HCT116 (cell line): ENCODE results near the gene RASIP1.

ENCODE experiments used
- POLR2A ChIP-seq: IDR thresholded peaks from 2 replicates; pipeline ENCODE4 v1.7.0; 2011; ENCODE audit warnings: borderline replicate concordance; ENCODE audit not compliant: insufficient read depth, insufficient read length; ENCODE audit errors: extremely low read depth
- TF ChIP-seq, protein P1 (sequence below), 3 experiments: fragments of 200-600 bp in 1 of 3; sonication (generic) in 1 of 3; IDR thresholded peaks in 2 of 3; conservative IDR thresholded peaks in 1 of 3; 2 replicates each; pipeline ENCODE4 v1.5.1; 2012 to 2017; ENCODE audit warnings: low read depth in 2 of 3, low read length in 2 of 3, antibody characterized with exemption in 1 of 3, borderline replicate concordance in 1 of 3, control low read depth in 1 of 3, mild to moderate bottlenecking in 1 of 3, mixed read lengths in 1 of 3, mixed run types in 1 of 3, moderate library complexity in 1 of 3; ENCODE audit not compliant: insufficient read depth in 1 of 3
- TF ChIP-seq, protein P2 (sequence below): IDR thresholded peaks from 2 replicates; pipeline ENCODE4 v1.6.1; 2012; ENCODE audit warnings: low read depth
- TF ChIP-seq, protein P3 (sequence below): IDR thresholded peaks from 2 replicates; pipeline ENCODE4 v1.6.1; 2012

DNA sequence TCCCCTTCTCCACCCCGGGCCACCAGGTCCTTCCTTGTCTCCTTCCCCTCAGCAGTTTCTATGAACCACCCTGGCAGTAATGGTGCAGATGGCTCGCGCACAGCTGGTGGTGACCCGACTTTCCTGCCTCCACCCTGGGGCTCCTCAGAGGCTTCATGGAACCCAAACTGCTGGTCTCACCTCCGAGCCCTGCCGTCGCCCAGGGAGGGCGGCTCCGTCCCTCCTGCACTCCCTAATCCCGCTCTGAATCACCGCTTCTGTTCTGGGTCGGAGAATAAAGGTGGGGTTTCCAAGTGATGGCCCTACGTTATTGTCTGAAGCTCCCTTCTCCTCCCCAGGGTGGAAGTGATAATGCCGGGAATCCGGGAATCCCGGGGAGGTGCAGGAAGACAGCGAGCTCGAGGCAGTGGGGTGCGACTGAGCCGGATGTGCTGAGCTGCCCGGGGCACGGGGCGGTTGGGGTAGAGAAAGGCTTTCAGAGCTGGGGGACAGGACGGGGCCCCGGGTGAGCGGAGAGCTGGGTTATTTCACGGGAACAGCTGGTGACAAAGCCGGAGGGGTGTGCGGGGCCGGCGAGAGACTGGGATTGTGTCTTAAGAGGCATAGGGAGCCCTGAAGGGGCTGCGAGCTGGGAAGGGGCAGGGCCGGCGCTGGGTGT, 43.9 kb downstream of the RASIP1 start:
- TF ChIP-seq, protein P1, sequence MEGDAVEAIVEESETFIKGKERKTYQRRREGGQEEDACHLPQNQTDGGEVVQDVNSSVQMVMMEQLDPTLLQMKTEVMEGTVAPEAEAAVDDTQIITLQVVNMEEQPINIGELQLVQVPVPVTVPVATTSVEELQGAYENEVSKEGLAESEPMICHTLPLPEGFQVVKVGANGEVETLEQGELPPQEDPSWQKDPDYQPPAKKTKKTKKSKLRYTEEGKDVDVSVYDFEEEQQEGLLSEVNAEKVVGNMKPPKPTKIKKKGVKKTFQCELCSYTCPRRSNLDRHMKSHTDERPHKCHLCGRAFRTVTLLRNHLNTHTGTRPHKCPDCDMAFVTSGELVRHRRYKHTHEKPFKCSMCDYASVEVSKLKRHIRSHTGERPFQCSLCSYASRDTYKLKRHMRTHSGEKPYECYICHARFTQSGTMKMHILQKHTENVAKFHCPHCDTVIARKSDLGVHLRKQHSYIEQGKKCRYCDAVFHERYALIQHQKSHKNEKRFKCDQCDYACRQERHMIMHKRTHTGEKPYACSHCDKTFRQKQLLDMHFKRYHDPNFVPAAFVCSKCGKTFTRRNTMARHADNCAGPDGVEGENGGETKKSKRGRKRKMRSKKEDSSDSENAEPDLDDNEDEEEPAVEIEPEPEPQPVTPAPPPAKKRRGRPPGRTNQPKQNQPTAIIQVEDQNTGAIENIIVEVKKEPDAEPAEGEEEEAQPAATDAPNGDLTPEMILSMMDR (IDR thresholded peaks at IDR 0.05 in 2 of 3, conservative IDR thresholded peaks at IDR 0.05 in 1 of 3; ENCODE audit: borderline replicate concordance in 1 of 3, insufficient read depth in 1 of 3, low read depth in 2 of 3, low read length in 2 of 3) = no peak
- peak; percentile 2 for TF ChIP-seq POLR2A
- TF ChIP-seq, protein P2, sequence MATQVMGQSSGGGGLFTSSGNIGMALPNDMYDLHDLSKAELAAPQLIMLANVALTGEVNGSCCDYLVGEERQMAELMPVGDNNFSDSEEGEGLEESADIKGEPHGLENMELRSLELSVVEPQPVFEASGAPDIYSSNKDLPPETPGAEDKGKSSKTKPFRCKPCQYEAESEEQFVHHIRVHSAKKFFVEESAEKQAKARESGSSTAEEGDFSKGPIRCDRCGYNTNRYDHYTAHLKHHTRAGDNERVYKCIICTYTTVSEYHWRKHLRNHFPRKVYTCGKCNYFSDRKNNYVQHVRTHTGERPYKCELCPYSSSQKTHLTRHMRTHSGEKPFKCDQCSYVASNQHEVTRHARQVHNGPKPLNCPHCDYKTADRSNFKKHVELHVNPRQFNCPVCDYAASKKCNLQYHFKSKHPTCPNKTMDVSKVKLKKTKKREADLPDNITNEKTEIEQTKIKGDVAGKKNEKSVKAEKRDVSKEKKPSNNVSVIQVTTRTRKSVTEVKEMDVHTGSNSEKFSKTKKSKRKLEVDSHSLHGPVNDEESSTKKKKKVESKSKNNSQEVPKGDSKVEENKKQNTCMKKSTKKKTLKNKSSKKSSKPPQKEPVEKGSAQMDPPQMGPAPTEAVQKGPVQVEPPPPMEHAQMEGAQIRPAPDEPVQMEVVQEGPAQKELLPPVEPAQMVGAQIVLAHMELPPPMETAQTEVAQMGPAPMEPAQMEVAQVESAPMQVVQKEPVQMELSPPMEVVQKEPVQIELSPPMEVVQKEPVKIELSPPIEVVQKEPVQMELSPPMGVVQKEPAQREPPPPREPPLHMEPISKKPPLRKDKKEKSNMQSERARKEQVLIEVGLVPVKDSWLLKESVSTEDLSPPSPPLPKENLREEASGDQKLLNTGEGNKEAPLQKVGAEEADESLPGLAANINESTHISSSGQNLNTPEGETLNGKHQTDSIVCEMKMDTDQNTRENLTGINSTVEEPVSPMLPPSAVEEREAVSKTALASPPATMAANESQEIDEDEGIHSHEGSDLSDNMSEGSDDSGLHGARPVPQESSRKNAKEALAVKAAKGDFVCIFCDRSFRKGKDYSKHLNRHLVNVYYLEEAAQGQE = no peak
- TF ChIP-seq, protein P3, sequence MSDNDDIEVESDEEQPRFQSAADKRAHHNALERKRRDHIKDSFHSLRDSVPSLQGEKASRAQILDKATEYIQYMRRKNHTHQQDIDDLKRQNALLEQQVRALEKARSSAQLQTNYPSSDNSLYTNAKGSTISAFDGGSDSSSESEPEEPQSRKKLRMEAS = no peak
